NCI-H2196 treated with DMSO at 0.1 percent for 48 hours (cell line): Measurements from ENCODE around the gene LRRC2.
"Not testable (repeated sequence)": the region's sequence is repeated elsewhere in the genome, so short reads cannot be mapped to it uniquely, and the experiment has no call there.

Experiments
- DNase-seq: peaks from one replicate; lab custom pipeline; 2025; ENCODE audit not compliant: unreplicated experiment; lab: John Stamatoyannopoulos, UW

The LRRC2 gene

GRCh38 chr3:46500656-46501635 is 65.2 kb downstream of the LRRC2 start:
- no peak for DNase-seq

- no peak for DNase-seq
Measured at GRCh38 chr3:46498916-46499519, 67.1 kb downstream of the LRRC2 start.

- no peak for DNase-seq
Measured at GRCh38 chr3:46497556-46498265, 68.4 kb downstream of the LRRC2 start, which contains the start of gene RTP3. RTP3 (plus strand) TSS chr3:46497976; CDS start chr3:46498063, 87 bp downstream.

- no peak for DNase-seq
Measured at GRCh38 chr3:46496746-46497555, 69.2 kb downstream of the LRRC2 start.

GRCh38 chr3:46495901-46496456 is 70.1 kb downstream of the LRRC2 start:
- DNase-seq: no peak

- DNase-seq: not testable (repeated sequence)
Measured at GRCh38 chr3:46494491-46494890, 71.6 kb downstream of the LRRC2 start.

GRCh38 chr3:46492890-46493547 is 73.1 kb downstream of the LRRC2 start:
- no peak for DNase-seq

GRCh38 chr3:46491089-46492070 is 74.7 kb downstream of the LRRC2 start:
- DNase-seq: no peak

- no peak for DNase-seq
Measured at GRCh38 chr3:46490338-46491084, 75.6 kb downstream of the LRRC2 start.

GRCh38 chr3:46489875-46490274 is 76.2 kb downstream of the LRRC2 start:
- DNase-seq: no peak

- DNase-seq: no peak
Measured at GRCh38 chr3:46489381-46489780, 76.7 kb downstream of the LRRC2 start.

- DNase-seq: peak; percentile 53
Measured at GRCh38 chr3:46488735-46489361, 77.3 kb downstream of the LRRC2 start.

GRCh38 chr3:46485779-46486175 is 80.3 kb downstream of the LRRC2 start:
- no peak for DNase-seq

GRCh38 chr3:46484911-46485778 is 81.0 kb downstream of the LRRC2 start:
- peak; percentile 50 for DNase-seq

- no peak for DNase-seq
Measured at GRCh38 chr3:46484388-46484787, 81.7 kb downstream of the LRRC2 start.

- no peak for DNase-seq
Measured at GRCh38 chr3:46483825-46484224, 82.3 kb downstream of the LRRC2 start.
